GM15510 (cell line): ENCODE measurements around the gene TMEM131.

ENCODE experiments used
- POLR2A ChIP-seq: IDR thresholded peaks from 3 replicates; pipeline ENCODE4 v1.6.1; 2011; ENCODE audit warnings: borderline replicate concordance; ENCODE audit not compliant: insufficient read length; ENCODE audit errors: extremely low read depth

Gene TMEM131

DNA sequence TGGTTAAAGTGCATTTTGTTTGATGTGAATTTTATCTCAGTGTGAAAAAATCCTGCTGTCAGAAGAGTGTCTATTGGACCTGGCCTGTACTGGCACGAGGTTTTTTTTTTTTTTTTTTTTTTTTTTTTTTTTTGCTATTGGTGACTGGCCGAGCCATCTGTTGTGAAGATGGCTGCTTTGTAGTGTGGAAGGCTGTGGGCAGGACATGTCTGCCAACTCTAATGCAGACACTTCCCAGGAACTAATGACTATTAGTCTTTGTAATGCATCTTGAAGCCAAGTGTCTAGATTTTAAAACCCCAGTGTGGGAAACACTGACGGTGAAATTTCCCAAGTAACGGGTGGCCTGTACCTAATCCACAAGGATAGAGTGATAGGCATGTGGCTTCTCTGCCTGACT, 248.0 kb downstream of the TMEM131 start:
- no peak for TF ChIP-seq POLR2A

DNA sequence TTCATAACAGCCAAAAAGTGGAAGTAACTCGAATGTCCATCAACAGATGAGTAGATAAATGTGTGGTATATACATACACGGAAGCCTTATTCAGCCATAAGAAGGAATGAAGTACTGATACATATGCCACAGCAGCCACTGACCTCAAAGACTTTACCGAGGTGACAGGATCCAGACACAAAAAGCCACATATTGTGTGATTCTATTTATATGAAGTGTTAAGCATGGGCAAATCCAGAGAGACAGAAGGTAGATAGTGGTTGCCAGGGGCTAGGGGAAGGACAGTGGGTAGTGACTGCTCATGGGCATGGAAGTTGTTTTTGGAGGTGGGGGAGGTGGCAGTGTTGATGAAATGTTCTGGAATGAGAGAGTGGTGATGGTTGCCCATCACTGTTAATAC, 248.5 kb downstream of the TMEM131 start:
- TF ChIP-seq POLR2A, result no peak

DNA sequence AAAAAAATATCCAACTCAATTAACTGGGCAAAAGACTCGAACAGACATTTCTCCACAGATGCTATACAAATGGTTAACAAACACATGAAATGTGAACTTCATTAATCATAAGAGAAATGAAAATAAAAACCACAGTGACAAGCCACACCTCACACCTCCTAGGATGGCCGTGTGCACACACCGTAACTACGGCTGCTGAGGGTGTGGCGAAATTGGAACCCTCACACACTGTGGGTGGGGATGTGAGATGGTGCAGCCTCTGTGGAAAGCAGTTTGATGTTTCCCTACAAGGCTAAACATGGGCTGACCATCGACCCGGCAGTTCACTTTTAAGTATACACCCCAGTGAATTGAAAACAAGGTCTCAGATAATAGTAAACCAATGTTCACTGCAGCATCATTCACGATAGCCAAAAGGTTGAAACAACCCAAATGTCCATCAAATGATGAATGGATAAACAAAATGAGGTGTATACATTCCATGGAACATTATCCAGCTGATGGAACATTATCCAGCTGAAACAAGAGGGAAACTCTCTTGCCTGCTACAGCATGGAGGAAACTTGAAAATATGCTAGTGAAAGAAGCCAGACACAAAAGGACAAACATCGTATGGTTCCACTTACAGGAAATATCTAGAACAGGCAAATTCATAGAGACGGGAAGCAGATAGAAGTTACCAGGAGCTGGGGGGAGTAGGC, 250.1 kb downstream of the TMEM131 start:
- no peak for TF ChIP-seq POLR2A

DNA sequence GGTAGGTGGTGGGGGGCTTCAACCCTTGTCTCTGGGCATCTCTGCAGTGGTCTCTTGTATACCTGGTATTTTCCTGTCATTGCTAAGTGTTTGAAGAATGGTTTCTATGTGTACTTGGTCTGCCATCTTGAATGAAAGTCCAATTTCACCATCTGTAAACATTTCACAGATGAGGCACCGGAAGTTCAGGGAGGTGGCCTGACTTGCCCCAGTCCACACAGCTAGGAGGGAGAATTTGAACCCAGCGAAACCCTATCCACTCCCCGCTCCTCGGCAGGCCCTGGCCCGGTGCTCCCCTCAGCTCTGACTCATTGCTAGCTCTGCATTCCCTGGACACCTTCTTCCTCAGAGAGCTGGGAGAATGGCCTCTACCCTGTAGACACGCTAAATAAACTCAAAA, 251.8 kb downstream of the TMEM131 start:
- no peak for TF ChIP-seq POLR2A

DNA sequence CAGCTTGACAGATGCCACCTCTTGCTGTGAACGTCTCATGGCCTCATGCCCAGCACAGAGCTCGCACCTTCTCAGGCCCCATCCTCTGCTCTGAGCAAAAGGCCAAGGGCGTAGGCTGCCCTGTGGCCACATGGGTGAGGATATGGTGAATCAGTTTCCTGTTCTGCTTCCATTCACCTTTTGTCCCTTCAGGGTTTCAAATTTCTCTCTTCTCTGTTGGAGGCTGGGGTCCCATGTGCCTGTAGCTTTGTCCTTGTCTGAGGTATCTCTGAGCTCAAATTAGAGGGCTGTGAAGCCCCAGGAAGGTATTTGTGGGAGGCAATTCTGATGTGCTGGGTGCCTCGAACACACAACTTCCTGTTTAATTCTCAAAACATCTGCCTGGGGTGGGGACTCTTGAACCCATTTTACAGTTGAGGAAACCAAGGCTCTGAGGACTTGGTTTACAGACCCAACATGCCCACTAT, 253.3 kb downstream of the TMEM131 start:
- no peak for TF ChIP-seq POLR2A

DNA sequence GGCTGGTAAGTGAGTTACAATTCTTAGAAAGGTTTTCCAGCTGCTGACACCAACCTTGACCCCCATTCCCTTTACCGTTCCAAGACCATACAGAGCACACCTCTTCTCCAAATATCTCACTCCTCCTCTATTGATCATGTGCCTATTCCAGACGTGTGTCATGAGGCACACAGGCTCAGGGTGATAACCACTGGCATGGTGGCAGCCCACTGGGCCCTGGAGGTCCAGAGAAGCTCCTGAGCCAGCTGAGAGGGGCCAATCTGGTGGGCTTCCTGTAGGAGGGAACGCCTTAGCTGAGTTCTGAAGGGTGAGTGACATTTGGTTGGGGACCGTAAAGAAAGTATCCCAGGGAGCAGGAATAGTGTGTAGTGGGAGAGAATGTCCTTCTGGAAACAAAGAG, 254.1 kb downstream of the TMEM131 start:
- no peak for TF ChIP-seq POLR2A

DNA sequence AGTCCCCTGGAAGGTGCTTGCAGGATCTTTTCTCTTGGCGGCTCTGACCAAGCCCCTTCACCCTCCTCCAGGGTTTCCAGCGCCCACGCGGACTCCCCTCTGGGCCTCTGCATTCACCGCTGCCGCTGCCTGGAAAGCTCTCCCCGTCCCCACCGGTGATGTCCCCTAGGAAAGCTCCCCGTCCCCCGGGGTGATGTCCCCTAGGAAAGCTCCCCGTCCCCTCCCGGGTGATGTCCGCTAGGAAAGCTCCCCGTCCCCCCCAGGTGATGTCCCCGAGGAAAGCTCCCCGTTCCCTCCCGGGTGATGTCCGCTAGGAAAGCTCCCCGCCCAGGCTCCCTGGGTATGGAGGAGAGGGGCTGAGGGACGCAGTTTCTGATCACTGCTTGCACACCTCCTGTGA, 254.5 kb downstream of the TMEM131 start:
- TF ChIP-seq POLR2A, result no peak

DNA sequence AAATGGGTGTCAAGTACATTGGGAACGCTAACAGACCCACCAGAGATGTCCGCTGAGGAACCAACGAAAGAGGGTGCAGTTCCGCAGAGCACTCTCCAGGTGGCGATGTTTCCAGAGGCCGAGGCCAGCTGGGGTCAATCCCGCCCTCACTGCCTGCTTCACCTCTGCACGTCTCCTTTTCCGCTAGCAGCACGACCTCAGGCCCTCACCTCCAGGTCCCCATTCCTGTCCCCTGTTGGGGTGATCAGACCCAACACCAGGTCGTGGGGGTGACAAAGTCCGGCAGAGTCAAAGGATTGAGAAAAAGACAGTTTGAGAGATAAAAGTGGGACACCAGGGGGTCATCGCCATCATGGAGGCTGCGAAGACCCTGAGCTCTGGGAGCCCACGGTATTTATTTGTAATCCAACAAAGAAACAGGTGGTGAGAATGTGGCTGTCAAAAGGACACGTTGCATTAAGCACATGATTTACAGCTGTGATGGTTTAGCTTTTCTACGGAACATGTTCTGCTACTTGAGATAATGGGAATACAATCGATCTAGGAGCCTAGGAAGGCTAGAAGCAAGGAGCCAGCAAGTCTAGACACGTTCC, 255.1 kb downstream of the TMEM131 start:
- TF ChIP-seq POLR2A, result no peak

DNA sequence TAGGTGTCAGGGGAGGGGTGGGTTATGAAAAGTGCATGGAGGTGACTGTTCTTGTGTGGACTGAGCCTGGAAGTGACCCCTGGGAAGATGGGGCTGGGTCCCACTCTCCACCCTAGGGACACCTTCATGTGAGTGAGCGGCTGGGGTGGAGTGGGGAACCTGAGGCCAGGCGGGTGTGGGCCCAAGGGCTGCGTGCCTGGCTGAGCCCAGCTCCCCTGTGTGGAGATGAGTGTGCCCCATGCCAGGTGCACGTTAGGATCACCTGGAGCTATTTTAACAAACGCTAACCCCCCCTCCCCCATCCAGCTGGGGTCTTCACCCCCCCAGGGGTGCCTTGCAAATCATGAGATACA, 255.9 kb downstream of the TMEM131 start:
- TF ChIP-seq POLR2A, result no peak

DNA sequence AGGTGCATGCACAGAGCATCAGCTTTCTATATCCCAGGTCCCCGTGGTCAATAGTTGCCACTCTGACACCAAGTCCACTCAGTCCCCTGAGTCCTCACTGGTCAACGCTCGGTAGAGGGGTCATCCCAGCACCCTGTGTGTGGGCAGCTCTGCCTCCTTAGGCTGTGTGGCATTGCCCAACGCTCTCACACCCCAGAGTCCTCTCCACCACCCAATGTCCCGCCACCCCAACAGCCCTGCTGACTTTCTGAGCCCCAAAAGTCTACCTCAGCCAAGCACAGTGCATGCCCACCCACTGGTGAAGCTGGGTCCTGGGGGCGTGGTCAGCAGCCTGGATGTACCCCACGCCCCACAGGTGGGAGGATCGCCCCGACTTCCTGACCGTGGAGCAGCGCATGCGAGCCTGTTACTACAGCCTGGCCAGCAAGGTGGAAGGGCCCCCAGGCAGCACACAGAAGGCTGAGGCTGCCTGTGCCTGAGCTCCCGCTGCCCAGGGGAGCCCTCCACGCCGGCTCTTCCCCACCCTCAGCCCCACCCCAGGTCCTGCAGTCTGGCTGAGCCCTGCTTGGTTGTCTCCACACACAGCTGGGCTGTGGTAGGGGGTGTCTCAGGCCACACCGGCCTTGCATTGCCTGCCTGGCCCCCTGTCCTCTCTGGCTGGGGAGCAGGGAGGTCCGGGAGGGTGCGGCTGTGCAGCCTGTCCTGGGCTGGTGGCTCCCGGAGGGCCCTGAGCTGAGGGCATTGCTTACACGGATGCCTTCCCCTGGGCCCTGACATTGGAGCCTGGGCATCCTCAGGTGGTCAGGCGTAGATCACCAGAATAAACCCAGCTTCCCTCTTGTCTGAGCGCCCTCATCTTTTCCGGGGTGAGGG, 256.5 kb downstream of the TMEM131 start:
- TF ChIP-seq POLR2A, result no peak

DNA sequence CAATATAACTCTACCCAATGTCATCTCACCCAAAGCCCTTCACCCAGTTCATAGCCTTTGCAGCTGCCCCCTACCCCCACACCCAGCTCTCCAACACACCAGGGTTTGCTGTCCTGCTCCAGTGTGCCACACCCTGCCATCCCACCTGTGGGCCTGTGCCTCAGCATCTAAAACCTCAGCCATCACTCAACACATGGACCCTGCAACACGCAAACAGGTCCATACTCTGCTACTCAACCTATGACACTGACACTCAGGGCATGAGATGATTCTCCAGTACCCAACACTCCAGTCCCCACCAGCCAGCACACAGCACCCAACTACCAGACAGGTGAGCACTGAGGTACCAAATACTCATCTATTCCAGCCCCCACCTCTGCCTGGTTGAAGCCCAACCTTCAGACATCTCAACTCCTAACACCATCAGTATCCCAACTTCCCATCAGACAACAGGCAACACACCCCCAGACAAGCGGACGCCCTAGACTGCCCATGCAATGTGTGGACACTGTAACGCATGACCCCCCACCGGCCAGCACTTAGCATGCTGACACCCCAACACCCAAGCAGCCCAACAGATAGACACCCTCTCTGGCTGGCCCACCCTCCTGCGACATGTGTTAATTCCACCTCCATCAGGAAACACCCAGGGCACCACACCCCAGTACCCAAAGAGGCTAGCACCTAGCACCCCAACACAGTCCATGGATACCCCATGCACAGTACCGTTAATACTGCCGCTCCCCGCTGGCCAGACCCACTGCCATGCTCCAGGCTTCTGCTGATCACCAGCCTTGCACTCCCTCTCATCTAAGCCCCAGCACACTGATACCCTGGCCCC, 257.3 kb downstream of the TMEM131 start:
- no peak for TF ChIP-seq POLR2A

DNA sequence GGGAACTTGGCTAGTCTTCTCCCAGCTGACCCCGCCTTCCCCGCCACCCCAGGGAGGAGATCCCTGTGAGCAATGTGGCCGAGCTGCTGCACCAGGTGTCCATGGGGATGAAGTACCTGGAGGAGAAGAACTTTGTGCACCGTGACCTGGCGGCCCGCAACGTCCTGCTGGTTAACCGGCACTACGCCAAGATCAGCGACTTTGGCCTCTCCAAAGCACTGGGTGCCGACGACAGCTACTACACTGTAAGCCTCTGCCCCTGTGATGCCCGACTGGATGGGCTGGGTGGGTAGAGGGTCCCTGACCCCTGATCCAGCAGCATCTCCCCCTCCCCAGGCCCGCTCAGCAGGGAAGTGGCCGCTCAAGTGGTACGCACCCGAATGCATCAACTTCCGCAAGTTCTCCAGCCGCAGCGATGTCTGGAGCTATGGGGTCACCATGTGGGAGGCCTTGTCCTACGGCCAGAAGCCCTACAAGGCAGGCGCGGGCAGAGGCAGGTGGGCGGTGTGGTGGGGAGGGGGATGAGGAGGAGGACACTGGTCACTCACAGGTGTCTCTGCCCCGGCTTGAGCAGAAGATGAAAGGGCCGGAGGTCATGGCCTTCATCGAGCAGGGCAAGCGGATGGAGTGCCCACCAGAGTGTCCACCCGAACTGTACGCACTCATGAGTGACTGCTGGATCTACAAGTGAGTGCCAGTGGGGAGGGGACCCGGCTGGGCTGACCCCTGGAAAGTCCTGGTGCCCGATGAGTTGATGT, 258.1 kb downstream of the TMEM131 start:
- no peak for TF ChIP-seq POLR2A

DNA sequence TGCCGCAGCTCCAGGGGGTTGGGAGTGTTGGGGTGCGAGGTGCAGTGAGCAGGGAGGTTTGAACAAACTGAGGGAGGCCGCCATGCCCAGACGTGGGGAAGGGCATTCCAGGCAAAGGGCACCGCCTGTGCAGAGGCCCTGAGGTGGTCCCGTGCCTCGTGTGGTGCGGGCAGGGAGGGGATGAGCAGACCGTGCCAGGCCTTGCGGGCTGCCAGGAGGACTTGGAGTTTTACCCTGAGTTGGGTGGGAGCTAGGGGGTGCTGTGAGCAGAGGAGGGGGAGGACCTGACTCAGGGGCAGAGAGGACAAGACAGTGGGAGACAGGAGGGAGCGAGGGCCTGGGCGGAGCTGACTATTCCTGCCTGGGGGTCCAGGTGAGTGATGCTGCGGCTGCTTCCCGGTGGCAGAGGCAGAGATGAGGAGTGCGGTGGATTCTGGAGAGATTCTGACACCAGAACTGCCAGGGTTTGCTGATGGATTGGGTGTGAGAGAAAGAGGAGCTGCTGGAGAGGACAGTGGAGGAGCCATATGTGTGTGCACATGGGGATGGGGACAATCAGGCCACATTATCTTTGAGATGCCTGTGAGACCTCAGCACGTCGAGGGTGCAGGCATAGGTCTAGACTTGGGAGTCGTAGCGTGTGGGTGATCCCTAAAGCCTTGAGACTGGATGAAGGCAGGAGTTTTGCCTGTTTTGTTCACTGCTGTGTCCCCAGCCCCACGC, 259.0 kb downstream of the TMEM131 start:
- no peak for TF ChIP-seq POLR2A
